Chondrocyte (in vitro differentiated cells): ENCODE data around the gene UBE3B. TPM values are rescaled to one million over a fixed set of nuclear protein-coding genes. Genes with fewer than 3 reads are reported as not detected.

Source experiments
- DNase-seq: peaks from one replicate; pipeline ENCODE4 v3.0.0; 2021; ENCODE audit warnings: mixed read lengths, low spot score
- H3K27ac Mint-ChIP-seq: one replicate; pipeline ENCODE4 v1.8.0; 2021; ENCODE audit warnings: mild to moderate bottlenecking, moderate library complexity, mixed read lengths; ENCODE audit not compliant: unreplicated experiment
- H3K27me3 Mint-ChIP-seq: 2 replicates; pipeline ENCODE4 v1.8.0; 2021; ENCODE audit warnings: low read depth, mixed read lengths
- H3K36me3 Mint-ChIP-seq: 2 replicates; pipeline ENCODE4 v1.8.0; 2021; ENCODE audit warnings: low read depth, mixed read lengths
- H3K4me1 Mint-ChIP-seq: 2 replicates; pipeline ENCODE4 v1.8.0; 2021; ENCODE audit warnings: low read depth, mild to moderate bottlenecking, mixed read lengths
- H3K4me3 Mint-ChIP-seq: one replicate; pipeline ENCODE4 v1.8.0; 2021; ENCODE audit warnings: mild to moderate bottlenecking, moderate library complexity, mixed read lengths; ENCODE audit not compliant: unreplicated experiment
- H3K9me3 Mint-ChIP-seq: 2 replicates; pipeline ENCODE4 v1.8.0; 2021; ENCODE audit warnings: low read depth, mixed read lengths
- total RNA-seq: library from RNA; stranded (reverse); gene quantifications from 3 replicates; pipeline ENCODE4 v1.2.1, GENCODE V29; 2021
- TF ChIP-seq, protein P1 (sequence below): fragments of 200-600 bp; sonication (generic); IDR thresholded peaks from 2 replicates; pipeline ENCODE4 v1.5.0; 2021; ENCODE audit warnings: antibody characterized with exemption, mild to moderate bottlenecking, moderate library complexity

The UBE3B gene
- total RNA-seq, 1 donor from 2014 or later, result 32.9 TPM

DNA sequence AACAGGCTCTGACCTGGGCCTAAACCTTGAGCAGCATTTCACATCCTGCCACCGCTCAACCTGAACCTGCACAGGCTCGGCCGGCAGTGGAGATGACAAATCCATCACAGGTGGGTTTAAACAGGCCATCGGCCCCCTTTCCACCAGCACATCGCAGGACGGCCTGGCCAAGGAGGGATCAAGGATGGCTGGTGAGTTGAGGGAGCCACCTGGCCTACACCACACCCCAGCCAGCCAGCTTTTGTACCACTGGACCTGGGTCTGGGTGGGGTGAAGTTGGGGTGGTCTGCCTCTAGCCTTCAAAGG is 81.7 kb downstream of the UBE3B start:
- peaks cover 4% of the 10 kb centered on the region for H3K27me3 Mint-ChIP-seq
- no peak overlapping the region for H3K4me3 Mint-ChIP-seq
- no peaks in the 10 kb centered on the region for H3K4me1 Mint-ChIP-seq
- H3K9me3 Mint-ChIP-seq, result no peaks in the 10 kb centered on the region
- TF ChIP-seq, protein P1, sequence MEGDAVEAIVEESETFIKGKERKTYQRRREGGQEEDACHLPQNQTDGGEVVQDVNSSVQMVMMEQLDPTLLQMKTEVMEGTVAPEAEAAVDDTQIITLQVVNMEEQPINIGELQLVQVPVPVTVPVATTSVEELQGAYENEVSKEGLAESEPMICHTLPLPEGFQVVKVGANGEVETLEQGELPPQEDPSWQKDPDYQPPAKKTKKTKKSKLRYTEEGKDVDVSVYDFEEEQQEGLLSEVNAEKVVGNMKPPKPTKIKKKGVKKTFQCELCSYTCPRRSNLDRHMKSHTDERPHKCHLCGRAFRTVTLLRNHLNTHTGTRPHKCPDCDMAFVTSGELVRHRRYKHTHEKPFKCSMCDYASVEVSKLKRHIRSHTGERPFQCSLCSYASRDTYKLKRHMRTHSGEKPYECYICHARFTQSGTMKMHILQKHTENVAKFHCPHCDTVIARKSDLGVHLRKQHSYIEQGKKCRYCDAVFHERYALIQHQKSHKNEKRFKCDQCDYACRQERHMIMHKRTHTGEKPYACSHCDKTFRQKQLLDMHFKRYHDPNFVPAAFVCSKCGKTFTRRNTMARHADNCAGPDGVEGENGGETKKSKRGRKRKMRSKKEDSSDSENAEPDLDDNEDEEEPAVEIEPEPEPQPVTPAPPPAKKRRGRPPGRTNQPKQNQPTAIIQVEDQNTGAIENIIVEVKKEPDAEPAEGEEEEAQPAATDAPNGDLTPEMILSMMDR, result no peak
- DNase-seq, result no peak
- no peak overlapping the region for H3K27ac Mint-ChIP-seq
- H3K36me3 Mint-ChIP-seq, result peaks cover 3% of the 10 kb centered on the region

DNA sequence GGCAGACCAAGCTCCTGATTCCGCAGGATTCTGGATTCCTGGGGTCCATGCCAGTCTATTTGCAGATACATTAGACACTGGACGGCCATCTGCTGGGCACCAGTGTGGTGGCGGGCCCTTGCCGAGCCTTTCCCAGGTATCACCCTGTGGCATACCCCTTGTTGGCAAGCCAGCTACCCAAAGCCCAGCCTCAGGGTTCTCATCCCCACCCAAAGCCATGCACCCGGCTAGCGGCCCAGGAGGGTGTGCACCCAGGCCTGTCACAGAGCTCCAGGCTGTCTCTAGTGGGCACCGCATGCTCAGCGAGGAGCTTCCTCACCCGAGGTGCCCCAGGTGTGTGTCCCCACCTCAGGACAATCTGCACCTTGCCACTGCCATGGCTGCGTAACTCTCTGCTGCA is 82.2 kb downstream of the UBE3B start:
- Mint-ChIP-seq H3K27ac (no peak overlapping the region), H3K4me3 (no peak overlapping the region), H3K9me3 (no peaks in the 10 kb centered on the region), H3K27me3 (peaks cover 3% of the 10 kb centered on the region), H3K4me1 (no peaks in the 10 kb centered on the region), H3K36me3 (peaks cover 3% of the 10 kb centered on the region)
- DNase-seq, result no peak
- TF ChIP-seq, protein P1, result no peak

DNA sequence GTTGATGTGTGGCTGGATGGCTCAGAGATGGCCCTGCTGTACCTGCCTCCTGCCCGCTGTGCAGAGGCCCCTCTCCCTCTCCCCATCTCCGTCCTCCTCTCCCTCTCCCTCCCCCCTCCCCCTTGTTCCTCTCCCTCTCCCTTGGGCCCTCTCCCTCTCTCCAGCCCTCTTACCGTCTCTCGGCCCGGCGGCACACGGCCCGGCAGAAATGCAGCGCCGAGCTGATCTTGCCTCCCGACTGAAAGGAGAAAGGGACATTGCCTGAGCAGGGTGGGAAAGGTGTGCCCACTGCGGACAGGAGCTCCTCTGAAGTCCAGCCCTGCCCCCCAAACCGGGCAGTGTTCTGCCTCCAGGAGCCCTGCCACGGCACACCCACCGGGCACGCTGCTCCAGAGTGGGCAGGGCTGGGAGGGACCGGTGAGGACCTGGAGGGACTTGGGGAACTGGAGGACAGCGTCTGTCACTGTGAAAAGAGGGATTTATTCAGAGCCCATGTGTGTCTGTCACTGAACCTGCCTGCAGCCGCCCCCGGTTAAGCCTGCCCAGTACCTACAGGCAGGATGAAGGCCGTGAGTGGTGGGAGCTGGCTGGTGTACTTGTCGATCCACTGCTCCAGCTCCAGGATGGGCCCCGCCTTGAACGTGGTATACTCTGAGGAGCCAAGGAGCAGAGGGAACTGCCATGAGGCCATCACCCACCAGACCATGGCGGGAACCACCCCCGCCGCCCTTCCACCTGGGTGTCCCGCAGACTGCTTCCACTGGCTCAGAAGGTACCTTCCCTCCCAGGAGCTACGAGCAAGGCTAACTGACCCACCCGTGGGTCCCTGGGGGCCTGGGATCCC is 83.7 kb downstream of the UBE3B start:
- H3K9me3 Mint-ChIP-seq, result no peaks in the 10 kb centered on the region
- H3K4me3 Mint-ChIP-seq, result no peak overlapping the region
- no peaks in the 10 kb centered on the region for H3K4me1 Mint-ChIP-seq
- no peak overlapping the region for H3K27ac Mint-ChIP-seq
- DNase-seq, result no peak
- no peaks in the 10 kb centered on the region for H3K27me3 Mint-ChIP-seq
- peaks cover 3% of the 10 kb centered on the region for H3K36me3 Mint-ChIP-seq
- TF ChIP-seq, protein P1, result no peak

DNA sequence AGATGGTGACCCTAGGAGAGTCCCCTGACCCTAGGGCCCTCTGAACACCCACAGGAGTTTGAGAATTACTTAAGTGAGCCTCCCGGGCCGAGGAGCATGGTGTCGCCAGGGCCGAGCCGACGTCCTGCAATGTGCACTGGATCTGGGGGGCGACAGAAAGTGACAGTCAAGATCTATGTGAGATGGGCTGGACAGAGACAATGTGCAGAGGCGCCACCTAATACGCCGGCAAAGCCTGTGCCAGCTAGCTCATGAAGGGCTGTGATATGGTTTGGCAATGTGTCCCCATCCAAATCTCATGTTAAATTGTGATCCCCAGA is 84.2 kb downstream of the UBE3B start:
- Mint-ChIP-seq H3K4me1 (no peaks in the 10 kb centered on the region), H3K27ac (no peak overlapping the region), H3K9me3 (no peaks in the 10 kb centered on the region), H3K27me3 (no peaks in the 10 kb centered on the region), H3K36me3 (peaks cover 3% of the 10 kb centered on the region), H3K4me3 (no peak overlapping the region)
- no peak for DNase-seq
- TF ChIP-seq, protein P1, result no peak

DNA sequence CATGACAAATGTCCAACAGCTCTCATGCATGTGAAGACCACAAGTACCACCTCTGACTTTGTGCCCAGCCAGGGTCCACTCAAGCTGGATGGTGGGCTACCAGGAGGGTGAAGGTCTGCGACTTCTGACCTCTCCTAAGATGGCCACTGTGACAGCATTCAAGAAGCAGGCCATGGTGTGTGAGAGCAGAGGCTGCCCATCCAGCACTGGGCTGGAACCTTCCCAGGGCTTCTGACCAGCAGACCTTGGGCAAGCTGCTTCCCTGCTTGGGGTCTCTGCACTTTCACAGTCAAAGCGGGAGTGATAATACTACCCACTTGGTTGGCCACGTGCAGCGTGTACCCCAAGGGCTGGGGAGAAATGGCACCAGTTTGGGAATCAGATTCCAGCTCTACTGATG is 85.4 kb downstream of the UBE3B start:
- TF ChIP-seq, protein P1, result no peak
- DNase-seq, result no peak
- Mint-ChIP-seq H3K4me1 (no peaks in the 10 kb centered on the region), H3K36me3 (peaks cover 3% of the 10 kb centered on the region), H3K27ac (no peak overlapping the region), H3K9me3 (no peaks in the 10 kb centered on the region), H3K4me3 (no peak overlapping the region), H3K27me3 (no peaks in the 10 kb centered on the region)
